Stimulated activated CD8-positive, alpha-beta memory T cell treated with anti-CD3 and anti-CD28 coated beads, Interleukin-7, amount 100 ng/mL, for 1 hour (primary cell): ENCODE data around the gene CMYA5.

Source experiments
- DNase-seq, 2 donors: peaks; one replicate each; pipeline ENCODE4 v3.0.0-alpha.2; 2020; ENCODE audit warnings: low read depth in 2 of 2

CMYA5 gene

GRCh38 chr5:79834754-79835714 is 145.4 kb downstream of the CMYA5 start:
- DNase-seq = no peak

DNA sequence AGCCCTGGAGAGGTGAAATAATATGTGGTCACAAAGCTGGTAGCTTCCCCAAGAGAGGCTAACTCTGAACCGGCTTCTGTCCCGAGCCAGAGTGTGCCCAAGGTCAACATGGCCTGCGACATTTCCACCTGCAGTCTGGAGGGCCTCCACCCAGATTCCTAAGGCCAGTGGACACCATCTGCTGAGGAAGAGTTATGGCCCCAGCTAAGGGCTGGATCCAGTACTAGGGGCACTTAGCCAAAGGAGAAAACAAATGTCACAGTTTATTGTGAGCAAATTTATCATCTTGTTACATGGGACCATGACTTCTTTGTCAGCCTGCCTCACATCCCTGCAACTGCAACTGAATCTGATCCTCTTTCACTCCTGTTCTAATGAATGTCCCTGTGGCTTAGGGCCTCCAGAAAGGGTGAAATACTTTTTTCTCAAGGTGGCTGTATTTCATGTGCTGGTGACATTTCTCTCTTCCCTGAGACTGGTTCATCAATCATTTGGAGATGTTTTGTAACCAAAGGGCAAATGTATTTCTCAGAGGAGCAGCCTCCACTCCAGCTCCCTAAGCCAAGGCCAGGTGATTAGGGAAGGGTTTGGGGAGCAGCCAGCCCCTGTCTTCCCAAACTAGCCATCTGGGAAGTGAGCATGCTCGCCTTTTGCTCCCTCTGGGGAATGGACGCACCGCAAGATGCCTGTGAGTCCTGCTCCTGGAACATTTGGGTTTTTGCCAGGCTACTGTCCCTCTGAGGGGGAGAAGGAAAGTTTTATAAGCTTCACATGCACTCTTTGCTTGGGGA is 148.3 kb downstream of the CMYA5 start:
- no peak for DNase-seq

DNA sequence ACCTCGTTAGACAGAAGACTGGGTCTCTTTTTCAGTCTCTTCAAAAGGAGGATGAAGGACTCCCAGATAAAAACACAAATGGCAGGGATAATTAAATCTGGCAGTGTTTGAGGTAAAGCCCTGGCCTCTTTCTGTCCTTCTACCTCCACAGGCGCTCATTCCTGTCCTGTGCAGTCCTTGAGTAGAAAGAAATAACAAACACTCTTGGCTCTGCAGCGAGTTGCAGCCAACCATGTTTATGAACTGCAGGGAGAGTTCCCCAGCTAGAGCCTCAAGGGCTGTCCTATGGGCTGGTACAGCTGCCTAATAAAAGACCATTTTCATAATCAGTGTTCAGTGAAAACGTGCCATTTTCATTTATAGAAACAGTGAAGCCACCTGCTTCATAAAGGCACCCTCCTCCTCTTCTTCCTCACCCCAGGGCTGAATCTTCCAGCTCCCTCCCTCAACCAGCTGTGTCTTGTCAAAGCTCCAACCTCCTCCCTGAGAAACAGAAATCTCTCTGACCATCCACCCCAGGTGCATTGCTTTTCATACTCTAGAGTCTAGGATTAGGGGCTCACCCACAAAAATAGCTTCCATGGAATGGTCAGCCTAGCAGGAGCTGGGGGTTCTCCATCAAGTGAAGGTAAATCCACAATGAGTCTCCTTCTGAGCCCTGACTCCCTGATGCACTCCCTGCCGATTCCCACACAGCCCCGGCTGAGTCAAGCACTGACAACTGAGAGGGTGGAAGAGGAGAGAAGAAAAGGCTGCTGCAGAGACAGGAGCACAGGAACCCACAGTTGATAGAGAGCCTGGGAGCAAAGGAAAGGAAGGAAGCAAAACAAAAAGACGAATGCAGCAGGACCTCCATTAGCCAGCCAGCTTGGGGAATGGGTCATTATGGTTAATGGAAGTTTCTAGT is 150.7 kb downstream of the CMYA5 start:
- no peak for DNase-seq

- no peak for DNase-seq
Observed at GRCh38 chr5:79841172-79841571, 151.5 kb downstream of the CMYA5 start.

DNA sequence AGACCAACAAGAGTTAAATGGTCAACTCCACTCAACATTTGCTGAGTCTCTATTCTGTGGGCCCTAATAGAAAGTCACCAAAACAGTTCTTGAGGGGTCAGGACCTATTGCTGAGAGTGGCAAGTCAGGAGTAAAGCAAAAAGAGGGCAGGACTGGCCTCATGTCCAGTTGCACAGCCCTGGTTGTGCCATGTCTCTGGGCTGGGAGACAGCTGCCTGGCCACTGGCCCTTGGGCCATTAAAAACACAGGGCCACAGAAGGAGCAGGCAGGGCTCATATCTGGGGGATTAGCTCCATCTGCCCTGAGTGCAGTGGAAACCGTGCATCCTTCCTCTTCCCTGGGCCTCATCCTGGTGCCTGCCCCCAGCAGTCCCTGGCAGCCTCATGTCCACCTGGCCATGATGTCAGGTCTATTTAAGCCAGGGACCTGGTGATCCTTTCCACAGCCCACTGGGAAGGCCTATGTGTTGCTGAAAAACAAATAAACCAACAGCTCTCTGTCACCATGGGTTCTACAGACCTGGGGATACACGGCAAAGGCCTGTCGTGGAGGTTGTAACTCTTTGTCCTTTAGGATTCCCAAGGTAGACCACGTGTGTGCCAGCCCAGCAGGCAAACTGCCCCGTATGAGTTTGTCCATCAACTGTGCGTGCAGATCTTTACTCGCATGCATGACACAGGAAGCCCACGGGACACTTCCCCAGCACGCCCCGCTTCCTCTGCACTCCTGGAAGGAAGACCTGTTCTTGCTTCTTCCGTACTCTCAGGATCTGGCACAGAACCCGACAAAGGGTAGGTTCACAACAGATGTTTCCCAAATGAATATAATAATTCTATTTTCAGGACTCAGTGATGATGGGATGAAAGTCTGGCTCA is 152.6 kb downstream of the CMYA5 start:
- no peak for DNase-seq

DNA sequence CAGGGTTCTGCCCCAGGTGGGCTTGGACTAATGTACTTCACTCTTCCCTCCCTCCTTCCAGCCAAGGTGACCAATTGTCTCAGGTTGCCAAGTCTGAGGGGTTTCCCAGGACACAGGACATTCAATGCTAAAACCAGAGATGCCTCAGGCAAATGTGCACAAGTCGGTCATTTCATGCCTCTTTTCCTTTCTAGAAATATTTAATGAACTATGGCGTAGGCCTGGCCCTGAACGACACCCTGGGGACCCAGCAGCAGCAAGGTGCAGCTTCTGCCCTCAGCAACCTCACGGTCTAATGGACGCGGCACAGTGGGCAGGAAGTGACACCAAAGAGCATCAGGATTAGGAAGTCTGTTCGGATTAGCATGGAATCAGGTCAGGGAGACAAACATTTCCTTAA is 153.4 kb downstream of the CMYA5 start:
- DNase-seq = no peak

DNA sequence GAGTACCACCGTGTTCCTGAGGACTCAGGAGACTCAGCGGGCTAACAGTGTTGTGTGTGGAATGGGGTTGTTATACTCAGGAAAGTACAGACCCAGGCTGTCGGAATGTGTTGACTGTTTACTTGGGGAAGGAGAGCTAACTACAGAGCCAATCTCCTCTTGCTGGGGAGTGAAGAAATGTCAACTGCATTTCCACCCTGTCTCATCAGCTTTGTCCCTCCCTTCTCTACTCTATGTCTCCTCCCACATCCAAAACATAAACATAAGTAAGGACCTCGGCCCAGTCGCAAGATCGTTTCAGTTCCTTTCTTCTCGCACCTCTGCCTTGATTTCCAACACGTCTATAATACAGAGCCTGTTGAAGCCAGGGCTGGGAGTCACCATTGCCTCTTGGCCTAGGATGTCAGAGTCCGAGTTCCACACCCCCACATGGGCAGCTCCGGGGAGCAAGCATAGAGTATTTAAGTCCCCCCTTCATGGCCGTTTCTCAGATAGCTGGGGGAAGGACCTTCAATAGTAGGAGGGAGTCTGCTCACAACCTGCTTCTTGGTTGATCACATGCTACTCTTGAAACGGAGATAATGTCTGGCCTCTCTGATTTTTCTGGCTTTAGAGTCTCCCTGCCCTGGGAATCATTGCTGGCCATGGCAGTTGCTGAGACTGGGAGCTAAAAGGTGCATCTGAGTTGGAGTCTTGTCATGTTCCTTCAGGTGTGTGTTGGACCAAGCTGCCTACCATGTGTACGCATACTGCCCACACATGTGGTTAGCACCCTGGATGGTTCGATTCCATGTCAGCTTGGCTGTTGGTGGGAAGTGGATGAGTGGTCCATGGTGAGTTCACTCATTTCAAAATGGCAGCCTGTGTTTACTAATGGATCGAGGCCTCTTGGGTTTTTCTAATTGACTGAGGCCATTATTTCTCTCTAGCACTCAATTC is 154.1 kb downstream of the CMYA5 start:
- no peak for DNase-seq

GRCh38 chr5:79844571-79844970 is 154.9 kb downstream of the CMYA5 start:
- DNase-seq = no peak

DNA sequence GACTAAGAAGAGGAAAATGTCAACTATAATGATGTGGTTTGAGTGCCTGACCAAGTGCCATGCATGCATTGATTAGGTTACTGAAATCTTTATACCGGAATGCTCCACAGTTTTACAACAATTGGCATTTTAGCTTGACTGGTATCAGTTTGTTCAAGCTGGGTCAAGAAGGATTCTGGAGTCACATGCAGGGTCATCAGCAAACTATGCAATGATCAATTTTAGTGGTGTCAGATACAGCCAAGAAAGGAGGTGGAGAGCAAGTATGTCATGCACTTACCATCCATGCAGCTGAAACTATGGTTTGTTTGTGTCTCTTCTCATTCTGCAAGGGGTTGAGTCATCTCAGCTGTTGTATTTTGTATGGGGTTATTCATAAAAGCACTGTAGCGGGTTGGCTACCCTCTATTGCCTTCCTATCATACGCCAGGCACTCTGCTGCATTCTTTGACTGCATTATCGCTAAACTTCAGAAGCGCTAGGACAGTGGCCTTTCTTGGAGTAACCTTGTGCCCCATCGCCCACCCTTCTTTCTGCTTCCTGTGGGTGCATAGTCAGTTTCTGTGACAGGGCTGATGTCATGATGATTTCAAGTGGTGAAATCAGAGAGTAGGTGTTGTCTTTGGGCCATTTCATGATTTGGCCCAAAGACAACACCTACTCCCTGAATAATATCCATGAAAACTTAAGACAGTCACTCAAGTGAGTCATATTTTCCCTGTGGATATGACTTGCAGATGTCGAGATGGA is 156.0 kb downstream of the CMYA5 start:
- no peak for DNase-seq

DNA sequence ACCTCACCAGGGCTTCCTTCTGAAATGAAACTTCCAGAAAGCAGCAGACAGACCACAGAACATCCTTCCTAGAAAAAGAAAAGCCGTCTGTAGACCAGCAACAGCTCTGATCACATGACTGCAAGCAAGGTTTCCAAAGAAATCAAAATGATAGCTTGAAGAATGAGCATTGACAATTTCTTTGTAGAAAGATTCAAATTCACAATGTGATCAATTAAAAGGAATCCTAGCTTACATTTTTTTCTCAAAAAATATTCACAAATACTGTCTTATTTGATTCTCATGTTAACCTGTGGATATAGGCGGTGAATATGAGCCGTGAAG is 156.5 kb downstream of the CMYA5 start:
- DNase-seq = no peak

GRCh38 chr5:79847561-79847960 is 157.9 kb downstream of the CMYA5 start:
- DNase-seq = no peak

GRCh38 chr5:79849061-79849460 is 159.4 kb downstream of the CMYA5 start:
- DNase-seq = no peak
